Epithelial cell of proximal tubule (primary cell): ENCODE data around the gene TRPV6. TPM values are rescaled to one million over a fixed set of nuclear protein-coding genes. Genes with fewer than 3 reads are reported as not detected.
A peak's percentile ranks its signal among the peaks of the same experiment; 100 is the strongest.

Experiments
- DNase-seq: peaks from one replicate; pipeline ENCODE4 v3.0.0-alpha.2; 2011; ENCODE audit warnings: low read depth
- H3K4me3 ChIP-seq: 2 replicates; pipeline ENCODE4 v1.5.1; 2011; ENCODE audit warnings: low read depth, mild to moderate bottlenecking, low read length
- CTCF ChIP-seq: conservative IDR thresholded peaks from 2 replicates; pipeline ENCODE4 v1.5.1; 2012; ENCODE audit warnings: low read depth, mild to moderate bottlenecking, low read length
- total RNA-seq: library from RNA; depleted of rRNA; stranded (reverse); fragments of >200 nt; gene quantifications from 2 replicates; pipeline ENCODE4 v1.2.3, GENCODE V29; 2015

Gene TRPV6
- total RNA-seq, 1 donor from 2014 or later = 0.06 TPM

- no peak overlapping the region for H3K4me3 ChIP-seq
- no peak for TF ChIP-seq CTCF
- no peak for DNase-seq
These were observed 25.7 kb downstream of the TRPV6 start for GRCh38 chr7:142859829-142860228.

GRCh38 chr7:142859411-142859810 lies 26.1 kb downstream of the TRPV6 start:
- H3K4me3 ChIP-seq = no peak overlapping the region
- no peak for DNase-seq
- TF ChIP-seq CTCF = no peak

DNA sequence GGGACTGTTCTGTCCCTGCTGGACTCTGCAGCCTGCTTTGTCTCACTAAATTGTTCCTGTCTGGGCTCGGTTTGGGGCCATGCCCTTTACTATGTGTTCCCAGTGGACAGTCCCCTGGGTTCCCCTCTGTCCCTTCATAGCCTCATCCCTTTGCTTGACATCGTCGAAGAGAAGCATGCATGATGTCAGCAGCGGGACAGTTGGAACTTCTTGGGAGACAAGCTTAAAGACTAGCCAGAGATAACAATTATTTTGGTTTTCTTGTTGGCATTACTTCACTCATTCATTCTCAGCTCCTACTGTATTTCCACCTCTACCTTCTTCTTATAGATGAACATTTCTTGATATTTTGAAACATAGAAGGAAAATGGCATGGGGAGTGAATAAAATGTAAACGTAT lies 27.9 kb downstream of the TRPV6 start:
- no peak for DNase-seq
- H3K4me3 ChIP-seq = no peak overlapping the region
- no peak for TF ChIP-seq CTCF

- TF ChIP-seq CTCF = no peak
- DNase-seq = no peak
- no peak overlapping the region for H3K4me3 ChIP-seq
These were observed 28.8 kb downstream of the TRPV6 start for GRCh38 chr7:142856565-142857245.

DNA sequence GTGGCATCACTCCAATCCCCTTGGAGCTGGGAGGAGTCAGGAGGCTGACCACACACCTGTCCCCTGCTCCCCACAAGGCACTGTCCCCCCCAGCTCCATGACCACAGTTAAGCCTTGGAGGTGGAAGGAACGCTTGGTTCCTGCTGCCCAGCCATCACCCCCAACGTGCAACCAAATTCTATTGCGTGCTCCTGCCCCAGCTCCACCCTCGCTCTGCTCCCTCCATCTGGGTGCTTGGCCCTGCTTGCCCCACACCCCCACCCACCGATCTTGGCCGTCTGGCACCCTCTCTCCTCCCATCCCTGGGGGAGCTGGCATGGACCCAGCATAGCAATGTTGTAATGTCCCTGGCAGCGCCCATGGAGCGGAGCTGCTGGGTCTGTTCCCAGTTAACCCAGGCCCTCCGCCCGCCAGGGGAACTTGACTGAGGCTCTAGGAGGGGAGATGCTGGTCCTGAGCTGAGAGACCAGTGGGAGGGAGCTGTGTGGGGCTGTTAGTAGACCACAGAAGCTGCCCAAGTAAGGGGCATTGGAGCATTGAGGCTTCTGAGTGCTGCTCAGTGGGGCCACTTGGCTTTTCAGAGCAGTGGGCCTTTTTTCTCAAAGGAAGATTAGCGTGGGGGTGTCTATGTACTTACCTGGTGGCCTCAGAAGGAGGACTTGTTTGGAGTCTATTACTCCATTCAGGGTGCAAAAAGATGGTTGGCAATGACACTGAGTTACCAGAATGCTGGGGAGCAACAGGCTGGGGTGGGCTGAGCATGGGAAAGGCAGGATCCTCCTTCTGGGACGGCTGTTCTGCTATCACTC lies 29.6 kb downstream of the TRPV6 start:
- no peak for TF ChIP-seq CTCF
- no peak overlapping the region for H3K4me3 ChIP-seq
- no peak for DNase-seq

- no peak for DNase-seq
- H3K4me3 ChIP-seq = peak overlapping the region; percentile 67
- peak; percentile 8 for TF ChIP-seq CTCF
These were observed 30.3 kb downstream of the TRPV6 start for GRCh38 chr7:142855114-142855743.
